ENCODE measurements around the gene FLNB.
"Not testable (repeated sequence)": the region's sequence is repeated elsewhere in the genome, so short reads cannot be mapped to it uniquely, and the experiment has no call there.

The FLNB gene

DNA sequence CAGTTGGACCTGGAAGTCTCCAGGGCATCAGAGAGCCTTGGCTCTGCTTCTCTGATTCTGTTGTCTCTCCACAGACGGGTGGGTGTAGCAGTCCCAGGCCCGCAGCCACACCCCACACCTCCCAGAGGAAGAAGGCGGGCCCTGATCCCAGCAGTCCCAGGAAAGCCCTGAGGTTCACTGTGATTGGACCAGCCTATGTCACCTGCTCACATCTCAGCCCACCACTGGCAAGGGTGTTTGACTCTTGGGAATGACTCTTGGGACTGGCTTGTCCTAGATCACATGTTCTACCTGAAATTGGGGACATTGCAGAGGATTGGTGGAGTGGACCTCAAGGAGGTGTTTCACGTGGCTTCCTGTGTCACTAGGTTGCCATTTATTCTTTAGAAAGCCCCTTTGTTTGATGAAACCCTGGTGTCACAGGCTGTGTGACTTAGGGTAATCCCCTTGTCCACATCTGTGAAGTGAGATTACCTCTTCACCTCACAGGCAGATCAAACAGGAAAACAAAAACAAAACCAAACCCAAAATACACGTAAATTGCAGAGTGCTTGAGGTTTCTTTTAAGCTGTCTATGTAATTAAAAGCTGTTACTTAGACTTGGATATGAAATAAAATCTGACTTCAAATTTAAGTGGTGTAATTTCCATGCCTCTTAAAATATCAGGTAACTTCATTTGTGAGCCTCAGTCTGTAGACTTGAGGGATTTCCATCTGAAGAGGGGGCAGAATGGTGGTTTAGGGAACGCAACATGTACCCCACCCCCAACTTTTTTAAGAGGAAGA is 26.7 kb downstream of the FLNB start:
- DNase-seq, result no peak

DNA sequence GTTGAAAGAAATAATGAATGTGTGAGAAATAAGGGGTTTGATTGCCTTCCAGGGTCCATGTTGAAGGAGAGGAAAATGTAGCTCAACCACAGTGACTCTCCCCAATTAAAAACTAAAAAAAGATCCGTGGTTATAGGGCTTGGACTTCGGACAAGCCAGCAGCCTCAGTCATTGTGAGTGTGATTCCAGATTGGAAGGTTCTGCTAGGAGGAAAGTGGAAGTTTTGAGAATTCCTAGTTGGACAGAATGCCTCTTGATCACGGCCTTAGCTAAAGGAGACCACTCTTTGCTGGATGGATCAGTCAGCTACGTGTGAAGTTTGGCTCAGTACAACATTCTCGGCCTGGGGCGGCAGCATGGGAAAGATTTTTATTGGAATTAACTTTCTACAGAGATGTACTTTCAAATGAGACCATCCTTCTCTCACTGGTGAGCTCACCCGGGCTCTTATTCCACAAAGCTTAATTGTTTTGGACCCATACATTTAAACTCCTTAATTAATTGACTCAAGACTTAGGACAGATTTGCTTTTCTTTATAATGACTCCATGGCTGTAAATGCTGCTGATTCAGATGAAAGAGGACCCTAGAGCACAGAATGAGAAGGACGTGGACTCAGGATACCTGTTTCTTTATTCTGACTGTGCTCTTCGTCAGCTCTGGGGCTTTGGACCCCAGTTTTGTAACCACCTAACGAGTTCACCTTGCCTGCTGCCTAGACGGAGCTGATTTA is 27.5 kb downstream of the FLNB start:
- no peak for DNase-seq

- DNase-seq, result no peak
These were observed 28.2 kb downstream of the FLNB start for GRCh38 chr3:58036293-58037032.

GRCh38 chr3:58037141-58037910 is 29.1 kb downstream of the FLNB start:
- DNase-seq, result no peak

DNA sequence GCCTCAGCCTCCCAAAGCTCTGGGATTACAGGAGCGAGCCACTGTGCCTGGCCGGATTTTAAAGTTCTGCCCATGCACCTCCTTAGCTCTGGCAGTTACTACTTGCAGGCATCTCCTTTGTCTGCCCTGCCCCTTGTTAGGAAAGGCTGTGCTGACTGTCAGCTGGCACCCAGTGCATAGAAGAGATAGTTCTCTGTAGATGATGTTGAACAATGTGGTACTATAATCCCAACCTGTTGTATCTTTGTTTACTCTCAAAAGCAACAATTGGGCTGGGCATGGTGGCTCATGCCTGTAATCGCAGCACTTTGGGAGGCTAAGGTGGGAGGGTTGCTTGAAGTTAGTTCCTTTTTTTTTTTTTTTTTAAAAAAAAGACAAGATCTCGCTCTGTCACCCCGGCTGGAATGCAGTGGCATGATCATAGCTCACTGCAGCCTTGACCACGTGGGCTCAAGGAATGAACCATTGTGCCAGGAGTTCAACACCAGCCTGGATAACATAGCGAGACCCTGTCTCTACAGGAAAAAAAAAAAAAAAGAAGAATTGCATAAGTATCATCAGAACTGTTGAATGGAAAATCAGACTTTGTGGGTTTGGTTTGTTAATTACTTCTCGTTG is 30.6 kb downstream of the FLNB start:
- DNase-seq, result no peak

DNA sequence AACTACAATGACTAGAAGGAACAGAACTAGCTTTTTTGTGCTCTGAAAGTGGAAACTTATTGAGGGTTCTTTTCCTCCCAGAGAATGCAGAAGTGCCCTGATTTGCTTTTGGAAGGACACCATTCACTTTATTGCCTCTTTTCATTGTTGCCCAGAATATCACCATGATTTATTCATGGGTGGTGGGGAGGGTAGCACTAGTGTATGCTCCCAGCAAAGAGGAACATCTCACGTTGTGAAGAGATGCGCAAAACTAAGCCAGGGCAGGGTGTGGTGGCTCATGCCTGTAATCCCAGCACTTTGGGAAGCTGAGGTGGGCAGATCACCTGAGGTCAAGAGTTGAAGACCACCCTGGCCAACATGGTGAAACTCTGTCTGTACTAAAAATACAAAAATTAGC is 31.4 kb downstream of the FLNB start:
- DNase-seq, result no peak

- no peak for DNase-seq
These were observed 33.1 kb downstream of the FLNB start for GRCh38 chr3:58041182-58041825.

- no peak for DNase-seq
These were observed 33.7 kb downstream of the FLNB start for GRCh38 chr3:58041826-58042324.

- DNase-seq, result no peak
These were observed 34.9 kb downstream of the FLNB start for GRCh38 chr3:58042947-58043707.

DNA sequence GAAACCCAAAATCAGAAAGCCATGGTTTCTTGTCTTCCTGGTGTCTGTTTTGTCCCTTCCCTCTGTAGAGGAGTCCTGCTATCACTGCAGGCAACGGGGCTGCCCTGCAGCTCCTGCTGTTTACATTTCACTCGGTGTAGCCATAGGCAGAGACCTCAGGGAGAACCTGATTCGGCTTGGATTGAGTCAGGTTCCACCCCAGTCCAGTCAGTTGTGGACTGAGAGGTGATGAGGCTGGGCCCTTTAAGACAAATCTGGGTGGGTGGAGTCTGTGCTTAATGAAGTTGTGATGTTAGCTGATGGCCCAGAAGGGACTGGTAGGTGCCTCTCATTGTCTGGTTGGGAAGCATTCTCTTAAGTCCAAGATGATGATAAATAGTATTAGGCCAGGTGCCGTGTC is 35.7 kb downstream of the FLNB start:
- DNase-seq, result no peak

DNA sequence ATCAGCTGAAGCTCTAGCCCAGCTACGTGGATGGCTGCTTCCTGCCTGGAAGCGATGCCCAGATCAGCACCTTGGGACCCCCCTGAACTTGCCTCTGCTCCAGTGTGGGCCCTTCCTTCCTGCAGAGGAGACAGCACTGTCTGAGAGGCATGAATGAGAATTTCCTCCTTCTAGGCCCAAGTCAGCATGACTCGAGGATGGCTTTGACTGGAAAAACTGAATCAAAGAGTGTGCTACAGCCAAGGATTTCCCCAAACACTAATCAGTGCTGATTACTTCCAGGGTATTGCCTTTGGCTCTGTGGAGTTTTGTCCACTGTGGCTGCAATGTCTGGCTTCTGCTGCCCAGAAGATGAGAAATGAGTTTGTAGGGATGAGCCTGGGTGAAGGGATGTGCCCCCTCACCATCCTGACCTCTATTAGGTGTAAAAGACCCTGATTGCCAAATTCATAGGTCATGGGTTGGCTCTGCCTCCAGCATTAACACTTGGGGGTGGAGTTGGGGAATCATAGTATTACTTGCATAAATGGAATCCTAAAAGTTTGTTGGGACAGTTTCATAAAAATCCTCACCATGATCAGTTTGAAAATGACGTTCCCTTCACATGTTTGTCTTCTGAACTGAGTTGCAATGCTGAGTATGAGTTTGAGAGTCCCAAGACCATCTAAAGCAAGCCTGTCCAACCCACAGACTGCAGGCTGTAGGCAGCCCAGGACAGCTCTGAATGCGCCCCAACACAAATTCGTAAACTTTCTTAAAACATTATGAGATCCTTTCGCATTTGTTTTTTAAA is 36.7 kb downstream of the FLNB start:
- DNase-seq, result no peak

DNA sequence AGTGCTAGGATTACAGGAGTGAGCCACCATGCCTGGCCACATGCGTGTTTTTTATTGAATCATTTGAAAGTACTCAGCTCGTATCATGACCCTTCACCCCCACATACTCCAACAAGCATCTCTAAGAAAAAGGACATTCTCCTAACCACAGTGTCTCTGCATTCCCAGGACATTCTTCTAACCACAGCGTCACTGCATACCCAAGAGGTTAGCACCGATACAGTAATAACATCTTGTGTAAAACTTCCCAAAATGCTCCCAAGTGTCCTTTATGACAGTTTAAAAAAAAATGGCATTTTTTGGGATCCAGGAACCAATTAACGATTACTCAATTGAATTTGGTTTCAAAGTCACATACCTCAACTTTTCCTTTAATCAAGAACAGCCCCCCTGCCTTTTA is 39.6 kb downstream of the FLNB start:
- DNase-seq, result no peak

DNA sequence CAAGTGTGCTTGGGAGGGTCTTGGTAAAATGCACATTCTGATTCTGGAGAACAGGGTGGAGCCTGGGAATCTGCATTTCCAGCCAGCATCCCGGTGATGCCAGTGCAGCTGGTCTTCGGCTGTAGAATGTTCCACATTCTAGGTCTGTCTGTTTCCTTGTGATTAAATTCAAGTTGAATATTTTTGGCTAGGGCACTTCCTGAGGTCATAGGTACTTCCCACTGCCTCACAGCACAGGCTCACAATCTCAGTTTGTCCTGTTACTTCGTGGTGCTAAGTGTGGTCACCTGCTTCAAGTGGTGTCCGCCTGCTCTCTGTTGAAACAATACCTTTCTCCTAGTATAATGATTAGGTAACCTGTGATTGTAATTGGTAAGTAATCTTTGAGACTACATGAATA is 40.1 kb downstream of the FLNB start:
- DNase-seq, result no peak

GRCh38 chr3:58049143-58049785 is 41.0 kb downstream of the FLNB start:
- DNase-seq, result no peak

GRCh38 chr3:58051196-58051595 is 43.0 kb downstream of the FLNB start:
- no peak for DNase-seq

GRCh38 chr3:58051658-58052261 is 43.5 kb downstream of the FLNB start:
- not testable (repeated sequence) for DNase-seq

GRCh38 chr3:58052373-58053273 is 44.4 kb downstream of the FLNB start:
- no peak for DNase-seq

GRCh38 chr3:58054652-58055051 is 46.4 kb downstream of the FLNB start:
- DNase-seq, result no peak

All from SHP77 (cell line).